ENCODE data around the gene LCE2C.
"Not testable (repeated sequence)": the region's sequence is repeated elsewhere in the genome, so short reads cannot be mapped to it uniquely, and the experiment has no call there.

LCE2C gene, protein sequence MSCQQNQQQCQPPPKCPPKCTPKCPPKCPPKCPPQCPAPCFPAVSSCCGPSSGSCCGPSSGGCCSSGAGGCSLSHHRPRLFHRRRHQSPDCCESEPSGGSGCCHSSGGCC

DNA sequence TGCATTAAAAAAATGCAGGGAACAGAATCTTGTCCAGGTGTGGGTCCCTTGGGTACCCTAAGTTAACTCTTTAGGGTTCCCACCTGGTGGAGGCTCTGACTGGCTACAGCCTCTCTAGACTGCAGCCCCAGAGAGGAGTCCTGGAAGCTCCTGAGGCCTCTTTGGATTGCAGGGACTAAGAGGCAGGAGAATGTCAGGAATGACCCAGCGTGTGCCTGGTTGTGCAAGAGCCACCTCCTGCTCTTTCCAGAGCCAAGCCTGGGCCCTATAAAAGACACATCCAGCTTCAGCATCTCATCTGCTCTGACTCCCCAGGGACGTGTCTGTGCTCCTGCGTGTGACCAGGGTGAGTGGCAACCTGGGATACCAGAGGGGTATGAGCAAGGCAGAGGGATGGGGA lies at the start of gene LCE2C:
Gene LCE2C, plus strand, starts transcription at position 297 of the 400 bp plus-strand sequence. CDS start 737 bp downstream, outside the sequence.
- DNase-seq, result not testable (repeated sequence)

DNA sequence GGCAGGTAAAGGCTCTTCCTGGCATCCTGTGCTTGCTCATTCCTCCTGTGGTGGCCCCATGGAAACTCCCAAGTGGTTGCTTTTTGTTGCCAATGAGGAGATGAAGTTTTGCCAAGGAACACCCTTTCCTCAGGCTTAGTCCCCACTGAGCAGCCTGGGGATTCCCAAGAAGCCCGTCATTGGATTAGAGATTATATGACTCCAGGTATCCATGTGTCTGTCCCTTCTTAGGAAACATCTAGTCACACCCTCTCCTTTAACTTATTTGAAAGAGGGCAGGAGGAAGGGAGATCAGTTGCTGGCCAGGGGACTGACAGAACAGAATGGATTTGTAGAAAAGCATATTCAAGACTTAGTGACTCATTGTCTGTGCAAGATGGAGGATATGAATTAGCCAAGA lies 48.3 kb upstream of the LCE2C start:
- DNase-seq, result no peak

DNA sequence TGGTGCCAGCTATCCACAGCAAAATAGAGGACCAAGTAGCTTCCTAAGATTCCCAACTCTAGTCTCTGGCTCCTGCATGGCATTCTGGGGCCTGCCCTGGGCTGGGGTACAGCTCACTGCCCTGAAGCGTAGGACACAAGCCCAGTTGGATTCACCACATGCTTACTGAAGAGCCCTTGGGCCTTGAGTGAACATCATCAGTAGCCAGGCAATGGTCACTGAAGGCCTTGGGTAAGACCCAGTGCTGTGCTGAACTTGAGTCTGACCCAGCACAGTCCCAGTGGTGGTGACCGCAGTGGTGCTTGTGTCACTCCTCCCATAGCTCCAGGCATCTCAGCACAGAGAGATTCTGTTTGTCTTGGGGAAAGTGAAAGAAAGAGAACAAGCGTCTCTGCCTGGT lies 44.5 kb upstream of the LCE2C start:
- DNase-seq, result no peak

DNA sequence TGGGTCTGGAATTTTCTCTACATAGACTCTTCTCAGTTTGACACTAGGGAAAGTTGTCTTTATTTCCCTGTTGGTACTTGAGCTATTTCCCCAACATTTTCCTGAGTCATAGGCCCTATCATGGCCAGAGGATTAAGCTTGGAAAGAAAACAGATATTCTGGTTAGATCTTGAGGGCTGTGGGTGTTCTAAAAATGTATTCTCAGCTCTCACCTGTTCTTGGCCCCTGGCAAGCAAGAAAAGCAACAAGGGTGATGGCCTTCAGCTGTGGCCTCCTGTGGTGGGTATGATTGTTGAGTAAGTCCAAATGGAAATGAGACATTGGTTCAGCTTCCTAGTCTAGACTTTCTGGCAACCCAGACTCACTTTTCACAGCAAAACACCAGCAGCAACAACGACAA lies 34.7 kb upstream of the LCE2C start:
- no peak for DNase-seq

DNA sequence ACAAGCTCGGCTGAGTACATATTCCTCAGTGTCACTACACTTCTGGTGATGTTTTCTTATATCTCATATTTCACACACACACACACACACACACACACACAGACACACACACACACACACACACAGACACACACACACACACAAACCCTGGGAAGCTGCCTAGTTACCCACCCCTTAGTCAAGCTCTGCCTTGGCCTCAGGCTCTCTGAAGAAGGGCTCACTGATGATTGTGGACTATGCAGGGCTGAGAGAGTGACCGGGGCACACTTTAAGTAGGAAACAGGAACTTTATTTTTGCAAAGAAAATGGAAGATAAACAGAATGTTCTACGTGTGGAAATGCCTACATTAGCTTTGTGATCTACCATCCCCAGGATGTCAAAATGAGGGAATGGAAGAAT lies 31.1 kb upstream of the LCE2C start:
- no peak for DNase-seq

DNA sequence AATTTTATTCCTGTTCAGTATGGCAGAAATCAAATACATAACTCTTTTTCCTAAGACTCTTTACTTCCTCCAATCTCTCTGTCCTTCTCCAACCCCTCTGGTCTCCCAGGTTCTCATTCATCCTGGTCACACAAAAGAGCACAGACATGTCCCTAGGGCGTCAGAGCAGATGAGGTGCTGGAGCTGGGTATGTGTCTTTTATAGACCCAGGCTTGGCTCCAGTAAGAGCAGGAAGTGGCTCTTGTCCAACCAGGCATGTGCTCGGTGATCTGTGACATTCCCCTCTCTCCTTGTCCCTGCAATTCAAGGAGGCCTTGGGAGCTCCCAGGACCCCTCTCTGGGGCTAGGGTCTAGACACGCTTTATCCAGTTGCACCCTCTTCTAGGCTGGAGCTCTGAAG lies 29.9 kb upstream of the LCE2C start:
- no peak for DNase-seq

DNA sequence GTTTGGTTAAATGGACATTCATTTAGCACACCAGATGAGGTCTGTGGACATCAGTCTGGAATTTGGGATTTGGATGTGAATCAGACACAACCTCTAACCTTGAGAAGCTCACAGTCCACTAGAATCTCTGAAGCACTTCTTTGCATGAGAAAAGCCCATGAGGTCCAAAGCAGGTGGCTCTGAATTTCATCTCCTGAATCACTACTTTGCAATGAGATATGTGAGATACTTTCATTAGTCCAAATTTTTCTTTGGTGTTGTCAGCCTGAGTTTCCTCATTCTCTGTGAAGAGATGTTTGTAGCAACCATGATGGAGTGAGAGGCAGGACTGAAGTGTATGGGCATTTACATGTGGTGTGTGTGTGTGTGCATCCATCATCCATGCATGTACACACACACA lies 28.4 kb upstream of the LCE2C start:
- no peak for DNase-seq

DNA sequence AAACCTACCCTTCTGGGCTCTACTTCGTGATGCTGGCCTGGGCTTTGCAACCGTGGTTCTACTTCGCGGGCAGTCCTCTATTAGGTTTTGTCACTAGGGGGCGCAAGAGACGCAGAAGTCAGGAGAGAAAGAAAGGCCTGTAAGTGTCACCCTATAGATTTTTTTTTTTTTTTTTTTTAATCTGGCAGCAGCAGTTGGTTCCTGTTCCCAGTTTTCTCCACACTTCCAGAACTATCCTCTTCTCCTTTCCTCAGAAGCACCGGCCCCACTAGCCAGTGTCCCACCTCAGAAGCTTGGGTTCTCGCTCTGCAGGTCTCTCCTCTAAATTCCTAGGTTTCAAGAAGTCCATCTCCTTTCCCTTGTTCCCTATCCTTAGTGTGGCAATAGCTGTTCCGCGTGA lies 21.0 kb upstream of the LCE2C start:
- peak; percentile 49 to 63 for DNase-seq

DNA sequence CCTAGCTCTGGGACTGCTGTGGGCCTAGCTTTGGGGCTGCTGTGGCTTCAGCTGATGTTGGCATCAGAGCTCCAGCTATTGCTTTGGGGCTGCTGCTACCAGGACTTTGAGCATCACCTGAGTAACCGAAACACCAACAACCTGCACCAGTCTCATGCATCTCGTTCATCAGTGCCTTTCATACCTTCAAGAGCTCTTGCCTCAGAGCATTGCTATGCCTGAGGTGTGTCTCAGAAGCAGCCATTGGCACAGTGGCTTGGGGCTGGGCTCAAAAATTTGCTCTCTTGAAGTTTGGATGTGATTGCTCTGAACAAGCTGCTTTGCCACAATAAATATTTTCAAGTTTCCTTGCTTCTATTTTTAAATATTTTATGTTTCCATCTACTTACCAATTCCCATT lies 18.6 kb upstream of the LCE2C start:
- DNase-seq, result no peak

DNA sequence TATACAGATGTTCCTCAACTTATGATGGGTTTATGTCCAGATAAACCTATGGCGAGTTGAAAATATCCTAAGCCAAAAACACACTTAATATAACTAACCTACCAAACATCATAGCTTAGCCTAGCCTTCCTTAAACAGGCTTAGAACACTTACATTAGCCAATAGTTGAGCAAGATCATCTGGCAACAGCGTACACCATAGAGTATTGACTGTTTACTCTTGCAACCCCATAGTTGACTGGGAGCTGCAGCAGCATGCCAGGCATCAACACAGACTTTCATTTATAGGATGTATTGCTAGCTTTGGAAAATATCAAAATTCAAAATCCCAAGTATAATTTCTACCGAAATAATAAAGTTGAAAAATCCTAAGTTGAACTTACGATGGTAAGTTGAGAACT lies 17.4 kb upstream of the LCE2C start:
- DNase-seq, result no peak

DNA sequence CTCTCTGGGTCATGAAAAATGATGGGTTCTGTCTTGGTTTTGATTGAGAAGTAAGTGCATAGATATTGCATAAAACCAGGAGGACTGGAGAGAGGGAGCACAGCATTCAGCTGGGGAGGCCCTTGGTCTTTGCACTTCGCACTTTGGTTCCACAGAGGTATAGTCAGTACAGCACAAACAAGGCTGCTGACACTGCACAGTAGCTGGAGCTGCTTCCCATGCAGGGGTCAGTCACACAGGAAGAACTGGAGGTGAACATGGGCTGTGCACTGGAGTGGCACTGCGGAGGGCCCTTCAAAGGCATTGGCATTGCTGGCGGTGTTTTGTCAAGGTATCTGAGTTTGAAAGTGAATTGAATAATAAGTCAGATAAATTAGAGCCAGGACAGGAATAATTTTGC lies 16.4 kb upstream of the LCE2C start:
- no peak for DNase-seq

DNA sequence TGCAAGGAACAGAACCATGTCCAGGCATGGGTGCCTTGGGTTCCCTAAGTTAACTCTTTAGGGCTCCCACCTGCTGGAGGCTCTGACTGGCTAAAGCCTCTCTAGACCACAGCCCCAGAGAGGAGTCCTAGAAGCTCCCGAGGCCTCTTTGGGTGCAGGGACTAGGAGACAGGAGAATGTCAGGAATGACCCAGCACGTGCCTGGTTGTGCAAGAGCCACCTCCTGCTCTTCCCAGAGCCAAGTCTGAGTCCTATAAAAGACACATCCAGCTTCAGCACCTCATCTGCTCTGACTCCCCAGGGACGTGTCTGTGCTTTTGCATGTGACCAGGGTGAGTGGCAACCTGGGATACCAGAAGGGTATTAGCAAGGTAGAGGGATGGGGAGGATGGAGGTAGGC lies 12.0 kb upstream of the LCE2C start, which contains the start of gene LCE2D:
Gene LCE2D, plus strand, starts transcription at position 283 of the 400 bp plus-strand sequence. CDS start 726 bp downstream, outside the sequence.
- no peak for DNase-seq

DNA sequence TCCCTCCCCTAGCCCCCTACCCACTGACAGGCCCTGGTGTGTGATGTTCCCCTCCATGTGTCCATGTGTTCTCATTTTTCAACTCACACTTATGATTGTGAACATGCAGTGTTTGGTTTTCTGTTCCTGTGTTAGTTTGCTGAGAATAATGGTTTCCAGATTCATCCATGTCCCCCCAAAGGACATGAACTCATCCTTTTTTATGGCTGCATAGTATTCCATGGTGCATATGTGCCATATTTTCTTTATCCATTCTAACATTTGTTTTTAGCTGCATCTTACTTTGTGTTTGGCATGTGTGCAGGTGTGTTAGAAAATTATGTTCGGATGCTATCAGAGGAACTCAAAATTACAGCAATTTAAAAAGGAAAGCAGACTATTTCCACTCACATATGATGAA lies 8.9 kb upstream of the LCE2C start:
- not testable (repeated sequence) for DNase-seq

DNA sequence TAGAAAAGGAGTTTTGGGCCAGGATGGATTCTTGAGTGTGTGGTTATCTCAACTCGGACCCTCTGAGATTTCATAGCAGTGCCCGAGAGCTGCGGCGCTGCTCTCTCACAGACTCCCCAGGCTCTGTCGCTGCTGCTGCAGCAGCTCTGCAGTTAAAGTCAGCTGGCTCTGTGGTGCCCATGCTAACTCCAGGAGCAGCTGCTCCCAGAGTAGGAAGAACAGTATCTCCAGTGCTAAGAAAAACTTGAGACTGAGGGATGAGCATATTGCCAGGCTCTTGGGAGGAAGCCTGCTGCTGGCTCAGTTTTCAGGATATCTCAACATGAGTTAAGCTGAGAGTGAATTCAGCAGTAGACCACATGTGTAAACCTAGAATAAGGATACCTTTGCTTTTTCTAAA lies 7.4 kb upstream of the LCE2C start:
- DNase-seq, result no peak

DNA sequence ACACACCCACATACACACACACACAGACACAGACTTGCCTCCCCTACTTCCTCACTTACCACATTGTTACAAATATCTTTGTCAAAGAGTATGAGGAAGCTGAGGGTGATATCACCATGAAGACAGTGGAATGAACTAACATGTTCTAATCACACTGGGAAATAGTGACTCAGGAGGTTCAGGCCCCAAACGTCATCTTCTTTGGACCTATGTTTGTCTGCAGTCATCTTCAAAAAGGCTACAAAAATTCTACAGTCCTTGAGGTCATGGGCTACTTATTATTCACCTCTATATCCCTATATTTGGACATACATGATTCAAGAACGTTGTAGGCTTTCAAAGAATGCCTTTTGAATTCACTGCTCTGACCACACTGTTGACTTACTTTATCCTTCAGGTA lies 2.1 kb upstream of the LCE2C start:
- DNase-seq, result no peak

DNA sequence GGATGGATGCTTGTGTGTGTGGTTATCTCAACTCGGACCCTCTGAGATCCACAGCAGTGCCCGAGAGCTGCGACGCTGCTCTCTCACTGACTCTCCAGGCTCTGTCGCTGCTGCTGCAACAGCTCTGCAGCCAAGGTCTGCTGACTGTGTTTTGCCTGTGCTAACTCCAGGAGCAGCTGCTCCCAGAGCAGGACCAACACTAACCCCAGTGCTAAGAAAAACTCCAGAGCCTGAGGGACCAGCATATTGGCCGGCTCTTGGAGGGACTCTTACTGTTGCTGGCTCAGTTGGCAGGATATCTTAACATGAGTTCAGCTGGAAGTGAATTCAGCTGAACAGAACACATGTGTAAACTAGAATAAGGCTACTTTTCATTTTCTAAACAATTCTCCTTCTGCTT lies 4.4 kb downstream of the LCE2C start:
- no peak for DNase-seq

DNA sequence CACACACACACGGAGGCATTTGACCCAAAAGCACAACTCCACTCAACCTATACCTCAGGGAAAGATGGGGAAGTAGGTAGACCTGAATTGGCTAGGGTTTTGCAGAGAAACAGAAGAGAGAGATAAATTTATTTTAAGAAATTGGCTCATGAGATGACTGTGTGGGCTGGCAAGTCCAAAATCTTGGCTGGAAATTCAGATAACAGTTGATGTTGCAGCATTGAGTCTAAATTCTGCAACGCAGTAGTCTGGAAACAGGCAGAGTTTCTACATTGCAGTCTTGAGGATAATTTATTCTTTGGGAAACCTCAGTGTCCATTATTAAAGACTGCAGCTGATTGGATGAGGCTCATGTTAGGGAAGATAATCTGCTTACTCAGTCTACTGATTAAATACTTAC lies 6.5 kb downstream of the LCE2C start:
- no peak for DNase-seq

DNA sequence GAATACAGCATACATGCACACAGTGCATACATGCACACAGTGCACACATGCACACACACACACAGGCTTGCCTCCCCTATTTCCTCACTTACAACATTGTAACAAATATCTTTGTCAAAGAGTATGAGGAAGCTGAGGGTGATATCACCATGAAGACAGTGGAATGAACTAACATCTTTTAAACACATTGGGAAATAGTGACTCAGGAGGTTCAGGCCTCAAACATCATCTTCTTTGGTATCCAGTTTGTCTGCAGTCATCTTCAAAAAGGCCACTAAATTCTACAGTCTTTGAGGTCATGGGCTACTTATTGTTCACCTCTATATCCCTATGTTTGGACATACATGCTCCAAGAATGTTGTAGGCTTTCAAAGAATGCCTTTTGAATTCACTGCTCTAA lies 8.8 kb downstream of the LCE2C start:
- no peak for DNase-seq

DNA sequence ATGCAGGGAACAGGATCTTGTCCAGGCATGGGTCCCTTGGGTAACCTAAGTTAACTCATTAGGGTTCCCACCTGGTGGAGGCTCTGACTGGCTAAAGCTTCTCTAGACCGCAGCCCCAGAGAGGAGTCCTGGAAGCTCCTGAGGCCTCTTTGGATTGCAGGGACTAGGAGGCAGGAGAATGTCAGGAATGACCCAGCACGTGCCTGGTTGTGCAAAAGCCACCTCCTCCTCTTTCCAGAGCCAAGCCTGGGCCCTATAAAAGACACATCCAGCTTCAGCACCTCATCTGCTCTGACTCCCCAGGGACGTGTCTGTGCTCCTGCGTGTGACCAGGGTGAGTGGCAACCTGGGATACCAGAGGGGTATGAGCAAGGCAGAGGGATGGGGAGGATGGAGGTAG lies 10.7 kb downstream of the LCE2C start, which contains the start of gene LCE2B:
Gene LCE2B, plus strand, starts transcription at position 301 of the 400 bp plus-strand sequence. CDS start 721 bp downstream, outside the sequence.
- not testable (repeated sequence) for DNase-seq

DNA sequence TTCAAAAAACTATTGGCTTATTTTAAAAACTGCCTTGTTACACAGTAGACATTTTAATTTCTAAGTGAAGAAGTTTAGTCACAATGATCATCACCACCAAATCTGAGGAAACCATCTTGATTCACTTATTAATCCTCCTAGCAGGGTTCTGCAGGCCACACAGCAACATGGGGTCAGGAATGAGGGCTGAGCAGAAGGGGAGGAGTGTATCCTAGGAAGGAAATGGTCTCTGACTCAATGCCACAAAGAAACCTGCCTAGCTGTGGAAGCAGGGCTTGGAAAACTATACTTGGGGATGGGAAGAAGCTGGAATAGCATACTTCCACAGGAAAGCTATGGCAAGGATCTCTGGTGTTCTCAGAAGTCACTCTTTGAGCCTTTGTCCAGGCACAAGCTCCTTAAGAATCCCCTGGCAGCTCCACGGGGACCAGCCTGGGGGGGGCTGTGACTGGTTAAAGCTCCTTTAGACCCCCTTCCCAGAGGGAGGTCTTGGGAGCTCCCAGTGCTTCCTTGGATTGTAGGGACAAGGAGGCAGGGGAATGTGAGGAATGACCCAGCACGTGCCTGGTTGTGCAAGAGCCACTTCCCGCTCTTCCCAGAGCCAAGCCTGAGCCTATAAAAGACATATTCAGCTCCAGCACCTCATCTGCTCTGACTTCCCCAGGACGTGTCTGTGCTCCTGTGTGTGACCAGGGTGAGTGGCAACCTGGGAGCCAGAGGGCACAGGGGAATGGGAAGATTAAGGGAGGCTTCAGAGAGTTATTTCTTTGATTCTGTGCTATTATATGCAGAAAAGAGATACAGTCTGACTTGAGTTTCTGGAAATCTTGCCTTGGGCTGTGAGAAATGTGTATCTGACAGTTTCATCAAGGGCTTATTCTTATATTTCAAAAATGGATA lies 22.9 kb downstream of the LCE2C start, which contains the start of gene LCE2A:
Gene LCE2A, plus strand, starts transcription at position 645 of the 900 bp plus-strand sequence. CDS start 557 bp downstream, outside the sequence.
- DNase-seq, result no peak

DNA sequence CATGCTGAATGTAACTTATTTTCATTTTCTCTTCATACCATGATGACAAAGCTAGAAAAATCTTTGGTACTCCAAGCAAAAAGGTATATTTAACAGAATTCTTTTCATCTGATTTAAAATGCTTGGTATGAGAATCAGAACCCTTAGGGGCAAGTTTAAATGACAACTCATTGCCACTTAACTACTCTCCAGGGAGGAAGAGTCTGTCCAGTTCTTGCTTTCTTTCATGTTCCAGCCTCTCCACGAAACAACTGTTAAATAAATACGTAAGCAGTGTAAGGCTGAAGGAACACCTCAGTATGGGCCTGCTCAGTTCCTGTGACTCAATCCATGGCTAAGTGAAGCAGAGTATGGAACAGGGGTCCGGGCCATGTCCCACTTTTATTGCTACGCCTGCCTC lies 24.7 kb downstream of the LCE2C start:
- DNase-seq, result no peak

DNA sequence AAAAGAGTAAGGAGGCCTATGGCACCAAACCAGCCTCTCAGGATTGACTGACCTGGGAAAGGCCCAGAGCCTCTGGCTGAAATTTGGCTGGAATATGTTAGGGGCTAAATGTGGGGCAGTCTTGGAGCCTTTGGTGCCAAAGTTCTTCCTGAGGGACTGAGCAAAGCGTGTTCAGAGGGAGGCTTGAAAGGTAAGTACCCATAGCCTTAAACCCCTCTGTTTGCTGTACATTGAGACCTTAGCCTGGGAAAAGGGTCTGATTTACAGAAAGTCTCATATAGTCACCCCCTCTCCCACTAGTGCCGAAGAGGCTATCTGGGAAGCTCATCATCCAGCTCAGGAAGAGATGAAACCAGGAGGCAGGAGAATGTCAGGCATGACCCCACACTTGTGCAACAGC lies 32.8 kb downstream of the LCE2C start, which contains the start of gene LCE4A:
Gene LCE4A, plus strand, starts transcription at position 301 of the 400 bp plus-strand sequence. CDS start 916 bp downstream, outside the sequence.
- DNase-seq, result no peak

DNA sequence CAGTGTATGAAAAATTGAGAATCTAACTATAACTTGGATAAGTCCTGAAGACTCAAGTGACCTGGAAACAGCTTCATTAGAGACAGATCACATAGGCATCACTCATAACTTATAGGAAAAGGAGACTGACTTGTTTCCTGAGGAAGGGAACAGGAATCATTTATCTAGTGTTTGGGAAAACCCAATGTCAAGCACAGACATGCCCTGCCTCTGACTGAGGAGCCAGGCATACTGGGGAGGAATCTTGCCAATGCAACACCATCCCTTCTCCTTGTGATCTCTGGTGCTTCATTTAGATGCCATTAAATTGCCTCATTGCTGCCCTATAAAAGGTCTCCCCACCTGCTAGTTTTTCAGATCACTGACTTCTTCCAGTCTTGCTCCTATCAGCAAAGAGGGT lies 43.2 kb downstream of the LCE2C start:
- DNase-seq, result no peak

DNA sequence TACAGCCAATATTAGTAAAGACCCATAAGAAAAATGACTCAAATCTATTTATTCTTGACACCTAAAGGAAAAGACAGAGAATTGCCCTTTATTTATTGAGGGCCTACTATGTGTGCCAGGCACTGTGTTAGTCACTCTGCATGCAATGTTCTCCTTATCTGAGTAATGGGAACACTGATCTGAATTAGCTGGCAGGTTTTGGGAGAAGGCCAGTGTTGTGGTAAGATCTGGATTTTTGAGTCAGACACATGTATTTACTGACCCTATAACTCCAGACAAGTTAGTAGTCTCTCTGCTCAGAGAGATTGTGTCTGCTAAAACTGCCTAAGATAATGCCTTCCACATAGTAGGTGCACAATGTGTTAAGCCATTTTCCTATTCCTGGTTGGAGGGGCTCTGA lies 50.2 kb downstream of the LCE2C start:
- DNase-seq, result no peak
